CD4-positive, CD25-positive, alpha-beta regulatory T cell (primary cell): ENCODE measurements around the gene SS18L1. TPM values are rescaled to one million over a fixed set of nuclear protein-coding genes. Genes with fewer than 3 reads are reported as not detected.
A peak's percentile ranks its signal among the peaks of the same experiment; 100 is the strongest.

Experiments used
- ATAC-seq, 2 donors: fragments of 150-1000 bp; cut with Tn5 transposase; one replicate each; pipeline ENCODE4 v1.10.0; 2021; ENCODE audit warnings: low read depth in 2 of 2, moderate number of reproducible peaks in 2 of 2, moderate library complexity in 1 of 2
- DNase-seq, 3 donors: peaks; one replicate each; pipeline versions ENCODE4 v3.0.0 to v3.0.0-alpha.2; 2012 to 2022; ENCODE audit warnings: mixed read lengths in 1 of 3
- H3K27ac ChIP-seq: one replicate; pipeline ENCODE4 v1.7.0; 2013; ENCODE audit warnings: mild to moderate bottlenecking, low read length; ENCODE audit not compliant: insufficient read depth, poor library complexity, severe bottlenecking
- H3K27me3 ChIP-seq: one replicate; pipeline ENCODE4 v1.7.0; 2013; ENCODE audit warnings: low read length; ENCODE audit not compliant: control insufficient read depth, insufficient read depth
- H3K36me3 ChIP-seq: one replicate; pipeline ENCODE4 v1.7.0; 2013; ENCODE audit warnings: mild to moderate bottlenecking, low read length, moderate library complexity; ENCODE audit not compliant: control insufficient read depth, insufficient read depth
- H3K4me1 ChIP-seq: 2 replicates; pipeline ENCODE4 v1.7.0; 2013; ENCODE audit warnings: mild to moderate bottlenecking, low read length; ENCODE audit not compliant: insufficient read depth, control insufficient read depth, poor library complexity, severe bottlenecking
- H3K4me3 ChIP-seq: one replicate; pipeline ENCODE4 v1.7.0; 2013; ENCODE audit warnings: low read depth, mild to moderate bottlenecking, low read length, moderate library complexity
- H3K9me3 ChIP-seq, 2 experiments: 1 replicate in 1 of 2; 2 replicates in 1 of 2; pipeline ENCODE4 v1.7.0; 2013; ENCODE audit warnings: low read length in 2 of 2, mild to moderate bottlenecking in 1 of 2, moderate library complexity in 1 of 2; ENCODE audit not compliant: control insufficient read depth in 2 of 2
- H3K27ac Mint-ChIP-seq, 3 donors: one replicate each; pipeline ENCODE4 v1.8.0; 2020 to 2022; ENCODE audit warnings: mild to moderate bottlenecking in 3 of 3, mixed read lengths in 3 of 3, moderate library complexity in 2 of 3
- H3K27me3 Mint-ChIP-seq: one replicate; pipeline ENCODE4 v1.8.0; 2022; ENCODE audit warnings: mild to moderate bottlenecking, mixed read lengths
- H3K36me3 Mint-ChIP-seq: one replicate; pipeline ENCODE4 v1.8.0; 2020; ENCODE audit warnings: mixed read lengths
- H3K4me1 Mint-ChIP-seq, 4 donors: one replicate each; pipeline ENCODE4 v1.8.0; 2020 to 2022; ENCODE audit warnings: mixed read lengths in 4 of 4, mild to moderate bottlenecking in 1 of 4
- H3K4me3 Mint-ChIP-seq, 4 donors: one replicate each; pipeline ENCODE4 v1.8.0; 2020 to 2022; ENCODE audit warnings: mild to moderate bottlenecking in 4 of 4, mixed read lengths in 4 of 4, moderate library complexity in 3 of 4
- H3K9me3 Mint-ChIP-seq, 7 donors: one replicate each; pipeline ENCODE4 v1.8.0; 2020 to 2022; ENCODE audit warnings: mixed read lengths in 7 of 7, mild to moderate bottlenecking in 3 of 7, moderate library complexity in 2 of 7
- polyA plus RNA-seq, 4 donors: library from polyadenylated mRNA; unstranded; fragments of 300-500 nt; fragmentation: Illumina TruSeq; gene quantifications; one replicate each; pipeline ENCODE4 v1.2.3, GENCODE V29; 2021
- total RNA-seq: library from RNA; stranded (reverse); gene quantifications from one replicate; pipeline ENCODE4 v1.2.3, GENCODE V29; 2022

Gene SS18L1
- total and polyA plus RNA-seq, 5 donors from 2014 or later, result 0.39 to 21.0 (median 0.81) TPM

GRCh38 chr20:62129731-62130531 is 13.6 kb upstream of the SS18L1 start:
- DNase-seq (no peak), ATAC-seq (no peak)
- Histone ChIP-seq H3K27ac (no peak overlapping the region), H3K4me3 (no peak overlapping the region), H3K27me3 (no peaks in the 10 kb centered on the region), H3K9me3 (no peaks in the 10 kb centered on the region), H3K4me1 (peaks cover 4% of the 10 kb centered on the region), H3K36me3 (peaks cover 95% of the 10 kb centered on the region)
- Mint-ChIP-seq H3K27ac (peak overlapping the region in 1 of 3 donors; percentile 58), H3K4me3 (peak overlapping the region in 1 of 4 donors; percentile 33), H3K4me1 (peaks cover 4 to 37% (median 26%) of the 10 kb centered on the region in 4 donors), H3K36me3 (peaks cover 42% of the 10 kb centered on the region), H3K27me3 (no peaks in the 10 kb centered on the region), H3K9me3 (no peaks in the 10 kb centered on the region)

GRCh38 chr20:62131560-62132320 is 11.8 kb upstream of the SS18L1 start:
- Mint-ChIP-seq H3K27me3 (no peaks in the 10 kb centered on the region), H3K36me3 (peaks cover 41% of the 10 kb centered on the region), H3K4me3 (peak overlapping the region in 1 of 4 donors; percentile 19), H3K9me3 (no peaks in the 10 kb centered on the region), H3K4me1 (peaks cover 6 to 31% (median 27%) of the 10 kb centered on the region in 4 donors), H3K27ac (peak overlapping the region; percentile 82 to 95 (median 85))
- peaks cover 95% of the 10 kb centered on the region for H3K36me3 ChIP-seq
- DNase-seq (no peak), ATAC-seq (no peak)
- no peaks in the 10 kb centered on the region for H3K9me3 ChIP-seq
- peak overlapping the region; percentile 30 for H3K27ac ChIP-seq
- H3K4me1 ChIP-seq, result peaks cover 4% of the 10 kb centered on the region
- no peak overlapping the region for H3K4me3 ChIP-seq
- no peaks in the 10 kb centered on the region for H3K27me3 ChIP-seq

- H3K36me3 Mint-ChIP-seq, result peaks cover 42% of the 10 kb centered on the region
- H3K27ac ChIP-seq, result peak overlapping the region; percentile 28
Measured at GRCh38 chr20:62132421-62132820, 11.1 kb upstream of the SS18L1 start.

GRCh38 chr20:62133051-62133845 is 10.3 kb upstream of the SS18L1 start:
- peaks cover 42% of the 10 kb centered on the region for H3K36me3 Mint-ChIP-seq

More at GRCh38 chr20:62132421-62132820, 11.1 kb upstream of the SS18L1 start:
- Mint-ChIP-seq H3K9me3 (no peaks in the 10 kb centered on the region), H3K4me3 (peak overlapping the region in 2 of 4 donors; percentile 19 to 59), H3K27ac (peak overlapping the region; percentile 71 to 95 (median 85)), H3K27me3 (no peaks in the 10 kb centered on the region), H3K4me1 (peaks cover 9 to 29% (median 25%) of the 10 kb centered on the region in 4 donors)
- H3K9me3 ChIP-seq, result no peaks in the 10 kb centered on the region
- peaks cover 95% of the 10 kb centered on the region for H3K36me3 ChIP-seq
- ATAC-seq, result no peak
- no peak for DNase-seq
- no peak overlapping the region for H3K4me3 ChIP-seq
- H3K27me3 ChIP-seq, result no peaks in the 10 kb centered on the region
- peaks cover 4% of the 10 kb centered on the region for H3K4me1 ChIP-seq

GRCh38 chr20:62133864-62134263 is 9.7 kb upstream of the SS18L1 start:
- peak overlapping the region; percentile 36 to 47 (median 38) for H3K27ac Mint-ChIP-seq
- ATAC-seq (no peak), DNase-seq (peak in 1 of 3 donors; percentile 19)
- peak overlapping the region in 1 of 4 donors; percentile 19 for H3K4me3 Mint-ChIP-seq
- no peaks in the 10 kb centered on the region for H3K27me3 ChIP-seq
- H3K27me3 Mint-ChIP-seq, result no peaks in the 10 kb centered on the region
- peaks cover 95% of the 10 kb centered on the region for H3K36me3 ChIP-seq
- peaks cover 39% of the 10 kb centered on the region for H3K36me3 Mint-ChIP-seq
- H3K27ac ChIP-seq, result no peak overlapping the region
- no peaks in the 10 kb centered on the region for H3K9me3 ChIP-seq
- H3K4me1 ChIP-seq, result peaks cover 4% of the 10 kb centered on the region
- H3K4me3 ChIP-seq, result no peak overlapping the region
- H3K4me1 Mint-ChIP-seq, result peaks cover 5 to 28% (median 22%) of the 10 kb centered on the region in 4 donors
- H3K9me3 Mint-ChIP-seq, result no peaks in the 10 kb centered on the region

More at GRCh38 chr20:62133051-62133845, 10.3 kb upstream of the SS18L1 start:
- Mint-ChIP-seq H3K4me3 (peak overlapping the region in 1 of 4 donors; percentile 38), H3K27ac (peak overlapping the region in 1 of 3 donors; percentile 38), H3K27me3 (no peaks in the 10 kb centered on the region), H3K4me1 (peaks cover 9 to 29% (median 26%) of the 10 kb centered on the region in 4 donors), H3K9me3 (no peaks in the 10 kb centered on the region)
- H3K27ac ChIP-seq, result peak overlapping the region; percentile 28
- H3K9me3 ChIP-seq, result no peaks in the 10 kb centered on the region
- H3K4me3 ChIP-seq, result no peak overlapping the region
- no peak for ATAC-seq
- peaks cover 95% of the 10 kb centered on the region for H3K36me3 ChIP-seq
- no peak for DNase-seq
- H3K27me3 ChIP-seq, result no peaks in the 10 kb centered on the region
- peaks cover 4% of the 10 kb centered on the region for H3K4me1 ChIP-seq

GRCh38 chr20:62134735-62135231 is 8.8 kb upstream of the SS18L1 start:
- no peak overlapping the region for H3K27ac ChIP-seq
- no peaks in the 10 kb centered on the region for H3K4me1 ChIP-seq
- H3K27me3 ChIP-seq, result no peaks in the 10 kb centered on the region
- H3K4me3 ChIP-seq, result no peak overlapping the region
- peaks cover 5 to 34% (median 22%) of the 10 kb centered on the region in 4 donors for H3K4me1 Mint-ChIP-seq
- no peaks in the 10 kb centered on the region for H3K27me3 Mint-ChIP-seq
- ATAC-seq (no peak), DNase-seq (no peak)
- peaks cover 95% of the 10 kb centered on the region for H3K36me3 ChIP-seq
- peaks cover 40% of the 10 kb centered on the region for H3K36me3 Mint-ChIP-seq
- no peaks in the 10 kb centered on the region for H3K9me3 Mint-ChIP-seq
- no peak overlapping the region for H3K4me3 Mint-ChIP-seq
- H3K9me3 ChIP-seq, result no peaks in the 10 kb centered on the region
- no peak overlapping the region for H3K27ac Mint-ChIP-seq
